HUES64 (cell line): ENCODE results near the gene PRKD1.

ENCODE experiments used
- H3K27ac ChIP-seq: 2 replicates; pipeline ENCODE4 v1.7.0; 2013; ENCODE audit warnings: low read depth, low read length, inconsistent platforms
- H3K27me3 ChIP-seq: 2 replicates; pipeline ENCODE4 v1.6.1; 2013; ENCODE audit warnings: mild to moderate bottlenecking, low read length; ENCODE audit not compliant: insufficient read depth
- H3K36me3 ChIP-seq: 2 replicates; pipeline ENCODE4 v1.6.1; 2013; ENCODE audit warnings: mild to moderate bottlenecking, low read length; ENCODE audit not compliant: insufficient read depth
- H3K4me1 ChIP-seq: 2 replicates; pipeline ENCODE4 v1.6.1; 2013; ENCODE audit warnings: mild to moderate bottlenecking, low read length, moderate library complexity; ENCODE audit not compliant: insufficient read depth
- H3K4me3 ChIP-seq: 2 replicates; pipeline ENCODE4 v1.5.1; 2013; ENCODE audit warnings: mild to moderate bottlenecking, low read length, moderate library complexity
- H3K9ac ChIP-seq: 2 replicates; pipeline ENCODE4 v1.6.1; 2013; ENCODE audit warnings: mild to moderate bottlenecking, low read depth, low read length
- H3K9me3 ChIP-seq: 2 replicates; pipeline ENCODE4 v1.6.1; 2013; ENCODE audit warnings: low read depth, low read length; ENCODE audit not compliant: insufficient read depth
- WGBS: fragments of 150-250, 120-280 bp; methylation state at CpG from one replicate; pipeline ENCODE4 v1.1.7; 2013; ENCODE audit warnings: missing lambda C conversion rate; 5-methylcytosine and 5-hydroxymethylcytosine counted together

PRKD1 gene

GRCh38 chr14:29757188-29757680 is 170.4 kb downstream of the PRKD1 start:
- Histone ChIP-seq H3K27ac (no peak overlapping the region), H3K4me3 (no peak overlapping the region), H3K27me3 (no peaks in the 10 kb centered on the region), H3K4me1 (no peaks in the 10 kb centered on the region), H3K9ac (no peak overlapping the region), H3K36me3 (no peaks in the 10 kb centered on the region), H3K9me3 (no peaks in the 10 kb centered on the region)
- 92% methylated on average over 1 of the region's 1 CpG for WGBS

GRCh38 chr14:29756019-29756385 is 171.6 kb downstream of the PRKD1 start:
- Histone ChIP-seq H3K9ac (no peak overlapping the region), H3K27me3 (no peaks in the 10 kb centered on the region), H3K4me3 (no peak overlapping the region), H3K27ac (no peak overlapping the region), H3K4me1 (no peaks in the 10 kb centered on the region), H3K36me3 (no peaks in the 10 kb centered on the region), H3K9me3 (no peaks in the 10 kb centered on the region)
- WGBS: 100% methylated on average over 1 of the region's 1 CpG

GRCh38 chr14:29755311-29756018 is 172.2 kb downstream of the PRKD1 start:
- WGBS: 96% methylated on average over 4 of the region's 4 CpGs
- H3K27me3 ChIP-seq: no peaks in the 10 kb centered on the region
- H3K27ac ChIP-seq: no peak overlapping the region
- H3K4me3 ChIP-seq: no peak overlapping the region
- no peaks in the 10 kb centered on the region for H3K9me3 ChIP-seq
- H3K4me1 ChIP-seq: no peaks in the 10 kb centered on the region
- no peaks in the 10 kb centered on the region for H3K36me3 ChIP-seq
- H3K9ac ChIP-seq: no peak overlapping the region

GRCh38 chr14:29754134-29754533 is 173.5 kb downstream of the PRKD1 start:
- Histone ChIP-seq H3K9ac (no peak overlapping the region), H3K4me3 (no peak overlapping the region), H3K27me3 (no peaks in the 10 kb centered on the region), H3K36me3 (no peaks in the 10 kb centered on the region), H3K27ac (no peak overlapping the region), H3K4me1 (no peaks in the 10 kb centered on the region), H3K9me3 (no peaks in the 10 kb centered on the region)
- WGBS: no CpG with 5 or more reads among the region's 1 CpG

- Histone ChIP-seq H3K27me3 (no peaks in the 10 kb centered on the region), H3K9me3 (no peaks in the 10 kb centered on the region)
- 94% methylated on average over 3 of the region's 3 CpGs for WGBS
Measured at GRCh38 chr14:29752221-29752923, 175.3 kb downstream of the PRKD1 start.

GRCh38 chr14:29749829-29750228 is 177.8 kb downstream of the PRKD1 start:
- Histone ChIP-seq H3K9ac (no peak overlapping the region), H3K4me3 (no peak overlapping the region), H3K4me1 (no peaks in the 10 kb centered on the region), H3K27me3 (no peaks in the 10 kb centered on the region), H3K9me3 (no peaks in the 10 kb centered on the region), H3K36me3 (no peaks in the 10 kb centered on the region), H3K27ac (no peak overlapping the region)
- WGBS: no CpG with 5 or more reads among the region's 2 CpGs

More at GRCh38 chr14:29752221-29752923, 175.3 kb downstream of the PRKD1 start:
- H3K27ac ChIP-seq: no peak overlapping the region
- H3K9ac ChIP-seq: no peak overlapping the region
- H3K36me3 ChIP-seq: no peaks in the 10 kb centered on the region
- no peaks in the 10 kb centered on the region for H3K4me1 ChIP-seq
- H3K4me3 ChIP-seq: no peak overlapping the region

- Histone ChIP-seq H3K36me3 (no peaks in the 10 kb centered on the region), H3K9me3 (no peaks in the 10 kb centered on the region), H3K27ac (no peak overlapping the region), H3K4me3 (no peak overlapping the region), H3K4me1 (no peaks in the 10 kb centered on the region), H3K9ac (no peak overlapping the region), H3K27me3 (no peaks in the 10 kb centered on the region)
- 100% methylated on average over 1 of the region's 3 CpGs for WGBS
Measured at GRCh38 chr14:29749327-29749726, 178.3 kb downstream of the PRKD1 start.

GRCh38 chr14:29745863-29746262 is 181.8 kb downstream of the PRKD1 start:
- H3K4me1 ChIP-seq: no peaks in the 10 kb centered on the region
- H3K9ac ChIP-seq: no peak overlapping the region
- no peak overlapping the region for H3K27ac ChIP-seq
- WGBS: 96% methylated on average over 3 of the region's 3 CpGs
- no peaks in the 10 kb centered on the region for H3K36me3 ChIP-seq
- H3K9me3 ChIP-seq: no peaks in the 10 kb centered on the region
- H3K4me3 ChIP-seq: no peak overlapping the region
- no peaks in the 10 kb centered on the region for H3K27me3 ChIP-seq

- H3K9ac ChIP-seq: no peak overlapping the region
- H3K4me1 ChIP-seq: peaks cover 16% of the 10 kb centered on the region
- WGBS: 93% methylated on average over 3 of the region's 3 CpGs
- no peaks in the 10 kb centered on the region for H3K27me3 ChIP-seq
- no peak overlapping the region for H3K4me3 ChIP-seq
- H3K27ac ChIP-seq: no peak overlapping the region
- H3K9me3 ChIP-seq: no peaks in the 10 kb centered on the region
- no peaks in the 10 kb centered on the region for H3K36me3 ChIP-seq
Measured at GRCh38 chr14:29743531-29743930, 184.1 kb downstream of the PRKD1 start.

- no peak overlapping the region for H3K4me3 ChIP-seq
- no peak overlapping the region for H3K9ac ChIP-seq
- WGBS: 94% methylated on average over 4 of the region's 5 CpGs
Measured at GRCh38 chr14:29741909-29742401, 185.7 kb downstream of the PRKD1 start.

GRCh38 chr14:29740491-29740890 is 187.2 kb downstream of the PRKD1 start:
- Histone ChIP-seq H3K27ac (no peak overlapping the region), H3K9me3 (no peaks in the 10 kb centered on the region), H3K27me3 (no peaks in the 10 kb centered on the region), H3K4me3 (no peak overlapping the region), H3K4me1 (peaks cover 31% of the 10 kb centered on the region), H3K9ac (no peak overlapping the region), H3K36me3 (no peaks in the 10 kb centered on the region)

More at GRCh38 chr14:29741909-29742401, 185.7 kb downstream of the PRKD1 start:
- no peaks in the 10 kb centered on the region for H3K9me3 ChIP-seq
- H3K4me1 ChIP-seq: peaks cover 26% of the 10 kb centered on the region
- no peak overlapping the region for H3K27ac ChIP-seq
- H3K27me3 ChIP-seq: no peaks in the 10 kb centered on the region
- no peaks in the 10 kb centered on the region for H3K36me3 ChIP-seq
